Measurements from ENCODE around the gene TRAPPC2B. TPM values are rescaled to one million over a fixed set of nuclear protein-coding genes. Genes with fewer than 3 reads are reported as not detected.

The TRAPPC2B gene
- total and polyA plus RNA-seq, 2 of the 13 experiments (the other 11 are each of a cell fraction or from before 2014, with no cell fraction given) = 13.3 to 17.7 TPM

DNA sequence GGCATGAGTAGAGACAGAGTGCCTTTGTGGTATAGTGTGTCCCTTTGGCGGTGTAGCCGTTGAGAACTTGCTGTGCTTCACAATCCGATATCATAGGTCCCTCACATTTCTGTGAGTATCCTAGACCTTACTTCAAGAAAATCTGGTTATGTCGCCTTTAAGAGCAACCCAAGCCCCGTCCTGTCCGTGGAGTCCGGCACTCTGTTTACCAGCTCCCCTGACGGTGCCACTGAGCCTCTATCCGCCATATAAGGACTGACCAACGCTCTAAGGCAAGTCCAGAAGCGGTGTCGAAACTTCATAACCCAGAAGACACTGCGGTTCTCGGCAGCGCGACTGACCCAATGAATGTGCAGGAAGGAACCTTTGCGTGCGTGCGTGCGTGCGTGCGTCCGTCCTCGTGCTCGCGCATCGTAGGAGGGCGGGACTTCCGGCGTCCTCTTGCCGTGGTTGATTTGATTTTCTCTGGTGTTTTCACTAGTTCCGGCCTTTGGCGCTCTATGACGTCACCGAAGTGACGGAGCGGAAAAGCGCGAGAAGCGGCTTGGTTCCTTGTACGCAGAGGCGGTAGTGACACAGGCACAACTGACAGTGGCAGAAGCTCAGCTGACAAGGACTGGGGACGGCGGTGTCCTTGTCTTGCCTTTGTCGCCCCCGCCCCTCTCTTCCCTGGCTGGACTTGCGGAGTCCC is at the start of gene TRAPPC2B, which contains the start of gene ZNF547 (continued):
- TF ChIP-seq FOXO1 (CRISPR knock-in tag; IDR thresholded peaks at IDR 0.05) = peak; percentile 59; the same call in 1 of the 2 replicates
- TF ChIP-seq NR2F2 (IDR thresholded peaks at IDR 0.05; ENCODE audit: borderline replicate concordance, low read depth) = no peak
- TF ChIP-seq, protein P1, sequence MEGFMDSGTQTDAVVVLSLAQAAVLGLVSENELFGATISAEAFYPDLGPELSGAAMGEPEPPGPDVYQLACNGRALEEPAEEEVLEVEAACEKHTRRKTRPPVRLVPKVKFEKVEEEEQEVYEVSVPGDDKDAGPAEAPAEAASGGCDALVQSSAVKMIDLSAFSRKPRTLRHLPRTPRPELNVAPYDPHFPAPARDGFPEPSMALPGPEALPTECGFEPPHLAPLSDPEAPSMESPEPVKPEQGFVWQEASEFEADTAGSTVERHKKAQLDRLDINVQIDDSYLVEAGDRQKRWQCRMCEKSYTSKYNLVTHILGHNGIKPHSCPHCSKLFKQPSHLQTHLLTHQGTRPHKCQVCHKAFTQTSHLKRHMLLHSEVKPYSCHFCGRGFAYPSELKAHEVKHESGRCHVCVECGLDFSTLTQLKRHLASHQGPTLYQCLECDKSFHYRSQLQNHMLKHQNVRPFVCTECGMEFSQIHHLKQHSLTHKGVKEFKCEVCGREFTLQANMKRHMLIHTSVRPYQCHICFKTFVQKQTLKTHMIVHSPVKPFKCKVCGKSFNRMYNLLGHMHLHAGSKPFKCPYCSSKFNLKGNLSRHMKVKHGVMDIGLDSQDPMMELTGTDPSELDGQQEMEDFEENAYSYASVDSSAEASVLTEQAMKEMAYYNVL (CRISPR knock-in tag; IDR thresholded peaks at IDR 0.05; ENCODE audit: borderline replicate concordance) = no peak
- no peak for TF ChIP-seq ZNF264 (CRISPR knock-in tag; IDR thresholded peaks at IDR 0.05)
- TF ChIP-seq ATF3 (CRISPR knock-in tag; IDR thresholded peaks at IDR 0.05) = peak; percentile 63; the same call in 1 of the 2 replicates
- TF ChIP-seq ISL2 (CRISPR knock-in tag; IDR thresholded peaks at IDR 0.05) = no peak; the same call in none of the 2 replicates
- TF ChIP-seq ZNF552 (CRISPR knock-in tag; IDR thresholded peaks at IDR 0.05; ENCODE audit: borderline replicate concordance) = no peak
- TF ChIP-seq GATAD2A (CRISPR knock-in tag; IDR thresholded peaks at IDR 0.05) = no peak
- TF ChIP-seq RXRA (CRISPR knock-in tag; IDR thresholded peaks at IDR 0.05) = 0 out of 2 replicates have a peak, but pooled peaks have one; percentile 26
- no peak for TF ChIP-seq PCBP2 (optimal IDR thresholded peaks at IDR 0.05; ENCODE audit: low read depth, low read length, poor library complexity, severe bottlenecking)
- TF ChIP-seq ZFP41 (CRISPR knock-in tag; IDR thresholded peaks at IDR 0.05; ENCODE audit: borderline replicate concordance) = no peak
- no peak for TF ChIP-seq NFE2L2 (IDR thresholded peaks at IDR 0.05; ENCODE audit: low read length)
- TF ChIP-seq, protein P2, sequence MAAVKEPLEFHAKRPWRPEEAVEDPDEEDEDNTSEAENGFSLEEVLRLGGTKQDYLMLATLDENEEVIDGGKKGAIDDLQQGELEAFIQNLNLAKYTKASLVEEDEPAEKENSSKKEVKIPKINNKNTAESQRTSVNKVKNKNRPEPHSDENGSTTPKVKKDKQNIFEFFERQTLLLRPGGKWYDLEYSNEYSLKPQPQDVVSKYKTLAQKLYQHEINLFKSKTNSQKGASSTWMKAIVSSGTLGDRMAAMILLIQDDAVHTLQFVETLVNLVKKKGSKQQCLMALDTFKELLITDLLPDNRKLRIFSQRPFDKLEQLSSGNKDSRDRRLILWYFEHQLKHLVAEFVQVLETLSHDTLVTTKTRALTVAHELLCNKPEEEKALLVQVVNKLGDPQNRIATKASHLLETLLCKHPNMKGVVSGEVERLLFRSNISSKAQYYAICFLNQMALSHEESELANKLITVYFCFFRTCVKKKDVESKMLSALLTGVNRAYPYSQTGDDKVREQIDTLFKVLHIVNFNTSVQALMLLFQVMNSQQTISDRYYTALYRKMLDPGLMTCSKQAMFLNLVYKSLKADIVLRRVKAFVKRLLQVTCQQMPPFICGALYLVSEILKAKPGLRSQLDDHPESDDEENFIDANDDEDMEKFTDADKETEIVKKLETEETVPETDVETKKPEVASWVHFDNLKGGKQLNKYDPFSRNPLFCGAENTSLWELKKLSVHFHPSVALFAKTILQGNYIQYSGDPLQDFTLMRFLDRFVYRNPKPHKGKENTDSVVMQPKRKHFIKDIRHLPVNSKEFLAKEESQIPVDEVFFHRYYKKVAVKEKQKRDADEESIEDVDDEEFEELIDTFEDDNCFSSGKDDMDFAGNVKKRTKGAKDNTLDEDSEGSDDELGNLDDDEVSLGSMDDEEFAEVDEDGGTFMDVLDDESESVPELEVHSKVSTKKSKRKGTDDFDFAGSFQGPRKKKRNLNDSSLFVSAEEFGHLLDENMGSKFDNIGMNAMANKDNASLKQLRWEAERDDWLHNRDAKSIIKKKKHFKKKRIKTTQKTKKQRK (IDR thresholded peaks at IDR 0.05; ENCODE audit: low read length) = no peak
- no peak; the same call in 1 of the 2 replicates for TF ChIP-seq NCOR1 (IDR thresholded peaks at IDR 0.05; ENCODE audit: borderline replicate concordance, low read length)
- no peak for TF ChIP-seq ZNF790 (CRISPR knock-in tag; IDR thresholded peaks at IDR 0.05; ENCODE audit: borderline replicate concordance)
- no peak for TF ChIP-seq LBX2 (CRISPR knock-in tag; IDR thresholded peaks at IDR 0.05; ENCODE audit: borderline replicate concordance)
- TF ChIP-seq IRX3 (CRISPR knock-in tag; IDR thresholded peaks at IDR 0.05; ENCODE audit: borderline replicate concordance, low read depth) = no peak
- peak; percentile 30; the same call in 1 of the 2 replicates for TF ChIP-seq ZNF644 (CRISPR knock-in tag; IDR thresholded peaks at IDR 0.05; ENCODE audit: low read depth)
- TF ChIP-seq, protein P3, sequence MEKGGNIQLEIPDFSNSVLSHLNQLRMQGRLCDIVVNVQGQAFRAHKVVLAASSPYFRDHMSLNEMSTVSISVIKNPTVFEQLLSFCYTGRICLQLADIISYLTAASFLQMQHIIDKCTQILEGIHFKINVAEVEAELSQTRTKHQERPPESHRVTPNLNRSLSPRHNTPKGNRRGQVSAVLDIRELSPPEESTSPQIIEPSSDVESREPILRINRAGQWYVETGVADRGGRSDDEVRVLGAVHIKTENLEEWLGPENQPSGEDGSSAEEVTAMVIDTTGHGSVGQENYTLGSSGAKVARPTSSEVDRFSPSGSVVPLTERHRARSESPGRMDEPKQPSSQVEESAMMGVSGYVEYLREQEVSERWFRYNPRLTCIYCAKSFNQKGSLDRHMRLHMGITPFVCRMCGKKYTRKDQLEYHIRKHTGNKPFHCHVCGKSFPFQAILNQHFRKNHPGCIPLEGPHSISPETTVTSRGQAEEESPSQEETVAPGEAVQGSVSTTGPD (CRISPR knock-in tag; IDR thresholded peaks at IDR 0.05) = peak; percentile 90
- TF ChIP-seq, protein P4, sequence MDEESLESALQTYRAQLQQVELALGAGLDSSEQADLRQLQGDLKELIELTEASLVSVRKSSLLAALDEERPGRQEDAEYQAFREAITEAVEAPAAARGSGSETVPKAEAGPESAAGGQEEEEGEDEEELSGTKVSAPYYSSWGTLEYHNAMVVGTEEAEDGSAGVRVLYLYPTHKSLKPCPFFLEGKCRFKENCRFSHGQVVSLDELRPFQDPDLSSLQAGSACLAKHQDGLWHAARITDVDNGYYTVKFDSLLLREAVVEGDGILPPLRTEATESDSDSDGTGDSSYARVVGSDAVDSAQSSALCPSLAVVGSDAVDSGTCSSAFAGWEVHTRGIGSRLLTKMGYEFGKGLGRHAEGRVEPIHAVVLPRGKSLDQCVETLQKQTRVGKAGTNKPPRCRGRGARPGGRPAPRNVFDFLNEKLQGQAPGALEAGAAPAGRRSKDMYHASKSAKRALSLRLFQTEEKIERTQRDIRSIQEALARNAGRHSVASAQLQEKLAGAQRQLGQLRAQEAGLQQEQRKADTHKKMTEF (CRISPR knock-in tag; IDR thresholded peaks at IDR 0.05) = peak; percentile 79
- no peak for TF ChIP-seq RAD51 (IDR thresholded peaks at IDR 0.05; ENCODE audit: borderline replicate concordance)
- TF ChIP-seq TBP (CRISPR knock-in tag; IDR thresholded peaks at IDR 0.05) = no peak
